Nephron (organoid): ENCODE measurements around the gene COX4I1.

Source experiments
- H3K27ac Mint-ChIP-seq, 3 experiments: 2 replicates each; pipeline ENCODE4 v1.8.0; 2020; ENCODE audit warnings: mixed read lengths in 3 of 3, mild to moderate bottlenecking in 2 of 3, moderate library complexity in 1 of 3
- H3K27me3 Mint-ChIP-seq: 2 replicates; pipeline ENCODE4 v1.8.0; 2021; ENCODE audit warnings: low read depth, mild to moderate bottlenecking, moderate library complexity, mixed read lengths
- H3K36me3 Mint-ChIP-seq: 2 replicates; pipeline ENCODE4 v1.8.0; 2020; ENCODE audit warnings: low read depth, mixed read lengths
- H3K4me1 Mint-ChIP-seq: 2 replicates; pipeline ENCODE4 v1.8.0; 2020; ENCODE audit warnings: mixed read lengths
- H3K4me3 Mint-ChIP-seq, 3 experiments: 2 replicates each; pipeline ENCODE4 v1.8.0; 2020; ENCODE audit warnings: mild to moderate bottlenecking in 3 of 3, mixed read lengths in 3 of 3, moderate library complexity in 2 of 3
- H3K9me3 Mint-ChIP-seq: 2 replicates; pipeline ENCODE4 v1.8.0; 2020; ENCODE audit warnings: mixed read lengths
- TF ChIP-seq, protein P1 (sequence below), 3 experiments: fragments of 200-600 bp; sonication (generic); IDR thresholded peaks; one replicate each; pipeline ENCODE4 v1.5.0; 2021; ENCODE audit warnings: antibody characterized with exemption in 3 of 3; ENCODE audit not compliant: unreplicated experiment in 3 of 3

COX4I1 gene

DNA sequence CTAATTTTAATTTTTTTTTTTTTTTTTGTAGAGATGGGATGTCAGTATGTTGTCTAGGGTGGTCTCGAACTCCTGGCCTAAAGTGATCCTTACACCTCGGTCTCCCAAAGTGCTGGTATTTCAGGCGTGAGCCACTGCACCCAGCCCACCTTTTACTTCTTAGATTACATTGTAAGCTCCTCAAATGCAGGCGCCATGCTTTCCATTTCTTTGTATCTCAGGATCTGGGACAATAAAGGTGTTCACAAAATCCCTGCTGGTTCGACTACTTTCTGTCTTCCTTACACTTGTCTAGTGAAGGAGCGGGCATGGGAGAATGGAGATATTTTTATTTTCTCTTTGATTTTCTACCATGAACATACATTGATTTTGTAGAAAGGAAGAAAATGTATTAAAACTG, 25.4 kb upstream of the COX4I1 start:
- Mint-ChIP-seq H3K36me3 (peaks cover 27% of the 10 kb centered on the region), H3K27me3 (no peaks in the 10 kb centered on the region), H3K4me3 (no peak overlapping the region), H3K4me1 (no peaks in the 10 kb centered on the region), H3K9me3 (no peaks in the 10 kb centered on the region), H3K27ac (no peak overlapping the region)
- TF ChIP-seq, protein P1, sequence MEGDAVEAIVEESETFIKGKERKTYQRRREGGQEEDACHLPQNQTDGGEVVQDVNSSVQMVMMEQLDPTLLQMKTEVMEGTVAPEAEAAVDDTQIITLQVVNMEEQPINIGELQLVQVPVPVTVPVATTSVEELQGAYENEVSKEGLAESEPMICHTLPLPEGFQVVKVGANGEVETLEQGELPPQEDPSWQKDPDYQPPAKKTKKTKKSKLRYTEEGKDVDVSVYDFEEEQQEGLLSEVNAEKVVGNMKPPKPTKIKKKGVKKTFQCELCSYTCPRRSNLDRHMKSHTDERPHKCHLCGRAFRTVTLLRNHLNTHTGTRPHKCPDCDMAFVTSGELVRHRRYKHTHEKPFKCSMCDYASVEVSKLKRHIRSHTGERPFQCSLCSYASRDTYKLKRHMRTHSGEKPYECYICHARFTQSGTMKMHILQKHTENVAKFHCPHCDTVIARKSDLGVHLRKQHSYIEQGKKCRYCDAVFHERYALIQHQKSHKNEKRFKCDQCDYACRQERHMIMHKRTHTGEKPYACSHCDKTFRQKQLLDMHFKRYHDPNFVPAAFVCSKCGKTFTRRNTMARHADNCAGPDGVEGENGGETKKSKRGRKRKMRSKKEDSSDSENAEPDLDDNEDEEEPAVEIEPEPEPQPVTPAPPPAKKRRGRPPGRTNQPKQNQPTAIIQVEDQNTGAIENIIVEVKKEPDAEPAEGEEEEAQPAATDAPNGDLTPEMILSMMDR (IDR thresholded peaks at IDR 0.05; ENCODE audit: unreplicated experiment in 3 of 3): no peak

DNA sequence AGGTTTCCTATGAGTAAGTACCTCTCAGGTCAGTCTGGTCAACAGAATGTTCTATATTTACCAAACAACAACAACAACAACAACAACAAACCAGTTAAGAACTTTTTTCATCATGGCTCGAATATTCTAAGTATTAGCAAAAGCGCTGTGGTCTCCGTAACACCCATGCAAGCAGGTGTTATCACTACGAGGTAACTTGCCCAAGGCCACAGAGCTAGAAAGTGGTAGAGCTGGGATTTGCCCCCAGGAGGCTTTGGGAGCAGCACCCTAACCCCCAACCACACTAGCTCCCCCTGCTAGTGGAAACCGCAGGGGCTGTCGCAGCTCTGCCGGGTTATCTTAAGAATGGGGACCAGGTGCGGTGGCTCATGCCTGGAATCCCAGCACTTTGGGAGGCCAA, 24.7 kb upstream of the COX4I1 start:
- no peaks in the 10 kb centered on the region for H3K4me1 Mint-ChIP-seq
- no peak overlapping the region for H3K4me3 Mint-ChIP-seq
- peaks cover 34% of the 10 kb centered on the region for H3K36me3 Mint-ChIP-seq
- no peaks in the 10 kb centered on the region for H3K27me3 Mint-ChIP-seq
- TF ChIP-seq, protein P1 (IDR thresholded peaks at IDR 0.05; ENCODE audit: unreplicated experiment in 3 of 3): no peak
- no peaks in the 10 kb centered on the region for H3K9me3 Mint-ChIP-seq
- H3K27ac Mint-ChIP-seq: no peak overlapping the region

DNA sequence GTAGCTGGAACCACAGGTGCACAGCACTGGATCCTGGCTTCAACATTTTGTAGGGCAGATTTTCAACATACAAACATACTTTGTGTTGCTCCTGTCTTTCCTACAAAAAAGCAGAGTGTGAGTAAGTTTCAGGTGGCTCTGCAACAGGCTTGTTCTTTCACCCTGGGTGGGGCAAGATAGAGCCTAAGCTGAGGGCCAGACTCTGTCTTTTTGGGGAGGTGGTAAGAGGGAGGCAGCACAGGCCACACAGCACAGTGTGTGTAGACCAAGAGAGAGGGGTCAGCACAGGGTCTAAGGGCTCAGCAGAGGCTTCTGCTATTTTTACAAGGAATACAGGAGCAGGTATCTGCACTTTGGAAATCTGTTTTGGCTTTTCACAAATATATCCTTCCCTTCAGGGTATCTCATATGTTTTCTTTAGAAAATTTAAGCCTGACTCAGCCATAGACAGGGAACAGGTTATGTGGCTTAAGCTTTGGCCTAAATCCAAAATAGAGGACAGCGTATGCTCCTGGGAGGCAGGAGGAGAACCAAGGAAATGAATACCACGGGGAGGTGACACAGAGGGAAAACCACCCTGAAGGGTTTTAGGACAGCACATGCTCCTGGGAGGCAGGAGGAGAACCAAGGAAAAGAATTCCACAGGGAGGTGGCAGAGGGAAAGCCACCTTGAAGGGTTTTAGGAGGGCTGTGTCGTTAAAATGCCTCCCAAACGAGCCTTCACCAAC, 21.7 kb upstream of the COX4I1 start:
- Mint-ChIP-seq H3K9me3 (no peaks in the 10 kb centered on the region), H3K36me3 (peaks cover 36% of the 10 kb centered on the region), H3K27ac (no peak overlapping the region), H3K27me3 (no peaks in the 10 kb centered on the region), H3K4me1 (no peaks in the 10 kb centered on the region), H3K4me3 (no peak overlapping the region)
- TF ChIP-seq, protein P1 (IDR thresholded peaks at IDR 0.05; ENCODE audit: unreplicated experiment in 3 of 3): no peak

DNA sequence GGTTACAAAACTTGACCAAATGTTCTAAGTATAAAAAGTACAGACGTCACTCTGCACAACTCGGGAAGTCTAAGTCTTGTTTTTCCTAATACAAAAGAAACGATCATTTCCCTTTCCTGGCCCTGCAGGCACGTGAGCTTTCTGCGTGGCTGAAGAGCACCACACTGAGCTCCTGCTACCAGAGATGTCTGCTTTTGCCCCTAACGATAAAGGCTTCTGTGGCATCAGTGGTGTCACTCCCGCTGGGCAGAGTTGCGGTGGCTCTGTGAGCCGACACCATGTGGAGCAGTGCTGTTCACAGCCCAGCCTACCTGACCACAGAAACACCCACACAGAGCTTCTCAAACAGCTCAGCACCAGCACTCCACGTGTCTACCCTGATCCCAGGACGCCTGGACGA, 20.6 kb upstream of the COX4I1 start:
- no peaks in the 10 kb centered on the region for H3K4me1 Mint-ChIP-seq
- H3K9me3 Mint-ChIP-seq: no peaks in the 10 kb centered on the region
- H3K27ac Mint-ChIP-seq: no peak overlapping the region
- peaks cover 39% of the 10 kb centered on the region for H3K36me3 Mint-ChIP-seq
- no peaks in the 10 kb centered on the region for H3K27me3 Mint-ChIP-seq
- TF ChIP-seq, protein P1 (IDR thresholded peaks at IDR 0.05; ENCODE audit: unreplicated experiment in 3 of 3): no peak
- H3K4me3 Mint-ChIP-seq: no peak overlapping the region

DNA sequence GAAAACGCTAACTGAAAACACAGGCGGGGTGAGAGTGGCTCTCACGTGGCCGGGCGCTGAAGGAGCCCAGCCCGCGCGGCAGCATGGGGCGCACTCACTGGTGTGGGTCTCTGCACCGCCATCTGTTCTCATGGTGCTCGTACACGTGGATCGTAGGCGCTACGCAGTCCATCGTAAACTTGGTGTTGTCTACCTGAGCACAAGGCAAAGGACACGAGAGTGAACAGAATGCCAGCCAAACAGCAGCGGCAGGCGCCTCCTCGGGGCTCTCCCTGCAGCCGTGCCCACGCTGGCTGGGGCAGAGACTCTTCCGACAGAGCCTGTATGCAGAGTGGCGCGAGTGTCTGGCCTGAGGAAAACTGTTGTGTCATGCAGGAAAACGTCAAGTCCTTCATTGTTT, 19.2 kb upstream of the COX4I1 start:
- TF ChIP-seq, protein P1 (IDR thresholded peaks at IDR 0.05; ENCODE audit: unreplicated experiment in 3 of 3): no peak
- no peaks in the 10 kb centered on the region for H3K9me3 Mint-ChIP-seq
- H3K4me3 Mint-ChIP-seq: no peak overlapping the region
- H3K27ac Mint-ChIP-seq: no peak overlapping the region
- H3K27me3 Mint-ChIP-seq: no peaks in the 10 kb centered on the region
- peaks cover 39% of the 10 kb centered on the region for H3K36me3 Mint-ChIP-seq
- H3K4me1 Mint-ChIP-seq: no peaks in the 10 kb centered on the region

DNA sequence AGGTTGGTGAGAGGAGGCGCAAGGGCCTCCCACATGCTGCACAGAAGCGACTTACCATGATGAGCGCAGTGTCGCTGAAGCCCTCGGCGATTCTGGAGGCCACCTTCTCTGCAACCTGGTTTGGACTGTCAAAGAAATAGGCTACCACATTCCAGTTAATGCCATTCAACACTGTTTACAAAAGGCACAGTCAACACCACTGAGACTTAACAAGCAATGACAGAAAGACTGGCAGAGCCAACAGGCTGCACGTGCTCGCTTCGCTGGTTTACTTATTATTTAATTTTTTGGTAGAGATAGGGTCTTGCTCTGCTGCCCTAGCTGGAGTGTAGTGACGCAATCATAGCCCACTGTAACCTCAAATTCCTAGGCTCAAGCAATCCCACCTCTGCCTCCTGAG, 18.3 kb upstream of the COX4I1 start:
- Mint-ChIP-seq H3K4me1 (no peaks in the 10 kb centered on the region), H3K27me3 (no peaks in the 10 kb centered on the region), H3K36me3 (peaks cover 47% of the 10 kb centered on the region), H3K27ac (no peak overlapping the region), H3K9me3 (no peaks in the 10 kb centered on the region), H3K4me3 (no peak overlapping the region)
- TF ChIP-seq, protein P1 (IDR thresholded peaks at IDR 0.05; ENCODE audit: unreplicated experiment in 3 of 3): no peak
